Ramos (cell line): ENCODE results near the gene SLC25A25.
"Not testable (repeated sequence)": the region's sequence is repeated elsewhere in the genome, so short reads cannot be mapped to it uniquely, and the experiment has no call there.

Experiments used
- in situ Hi-C: fragments of 300-500 bp; cut with MboI; formaldehyde crosslinking; loops from one replicate; pipeline ENCODE4 v1.14.3; 2022; ENCODE audit warnings: low sequenced_read_pairs; ENCODE audit not compliant: unreplicated experiment

SLC25A25 gene

GRCh38 chr9:128106940-128107467 lies 39.0 kb downstream of the SLC25A25 start:
- in situ Hi-C loops, result no loop called here

- in situ Hi-C loops, result no loop called here
Measured at GRCh38 chr9:128107468-128108268, 39.6 kb downstream of the SLC25A25 start.

- in situ Hi-C loops, result no loop called here
Measured at GRCh38 chr9:128108269-128109049, 40.4 kb downstream of the SLC25A25 start.

- in situ Hi-C loops, result no loop called here
Measured at GRCh38 chr9:128109050-128109709, 41.1 kb downstream of the SLC25A25 start.

GRCh38 chr9:128111726-128112125 lies 43.7 kb downstream of the SLC25A25 start:
- in situ Hi-C loops, result not testable (repeated sequence)

- in situ Hi-C loops, result no loop called here
Measured at GRCh38 chr9:128113526-128114325, 45.7 kb downstream of the SLC25A25 start.

- in situ Hi-C loops, result no loop called here
Measured at GRCh38 chr9:128114326-128115186, 46.5 kb downstream of the SLC25A25 start.

GRCh38 chr9:128115187-128116103 lies 47.4 kb downstream of the SLC25A25 start:
- in situ Hi-C loops, result no loop called here

- in situ Hi-C loops, result no loop called here
Measured at GRCh38 chr9:128116104-128117083, 48.4 kb downstream of the SLC25A25 start.

- in situ Hi-C loops, result no loop called here
Measured at GRCh38 chr9:128117613-128118471, 49.8 kb downstream of the SLC25A25 start.

- in situ Hi-C loops, result no loop called here
Measured at GRCh38 chr9:128118472-128118857, 50.4 kb downstream of the SLC25A25 start.

GRCh38 chr9:128118971-128119665 lies 51.1 kb downstream of the SLC25A25 start:
- in situ Hi-C loops, result no loop called here

- in situ Hi-C loops, result no loop called here
Measured at GRCh38 chr9:128120061-128120740, 52.2 kb downstream of the SLC25A25 start.

- in situ Hi-C loops, result no loop called here
Measured at GRCh38 chr9:128120741-128121465, 52.9 kb downstream of the SLC25A25 start.
